HG03280 (cell line): ENCODE measurements around the gene GIPC1.
A peak's percentile ranks its signal among the peaks of the same experiment; 100 is the strongest.
"Not testable (repeated sequence)": the region's sequence is repeated elsewhere in the genome, so short reads cannot be mapped to it uniquely, and the experiment has no call there.

Source experiments
- ATAC-seq: cut with Tn5 transposase; IDR thresholded peaks from one replicate; pipeline ENCODE4 v1.9.1; 2021; ENCODE audit warnings: mild to moderate bottlenecking, moderate library complexity; ENCODE audit not compliant: unreplicated experiment

GIPC1 gene

DNA sequence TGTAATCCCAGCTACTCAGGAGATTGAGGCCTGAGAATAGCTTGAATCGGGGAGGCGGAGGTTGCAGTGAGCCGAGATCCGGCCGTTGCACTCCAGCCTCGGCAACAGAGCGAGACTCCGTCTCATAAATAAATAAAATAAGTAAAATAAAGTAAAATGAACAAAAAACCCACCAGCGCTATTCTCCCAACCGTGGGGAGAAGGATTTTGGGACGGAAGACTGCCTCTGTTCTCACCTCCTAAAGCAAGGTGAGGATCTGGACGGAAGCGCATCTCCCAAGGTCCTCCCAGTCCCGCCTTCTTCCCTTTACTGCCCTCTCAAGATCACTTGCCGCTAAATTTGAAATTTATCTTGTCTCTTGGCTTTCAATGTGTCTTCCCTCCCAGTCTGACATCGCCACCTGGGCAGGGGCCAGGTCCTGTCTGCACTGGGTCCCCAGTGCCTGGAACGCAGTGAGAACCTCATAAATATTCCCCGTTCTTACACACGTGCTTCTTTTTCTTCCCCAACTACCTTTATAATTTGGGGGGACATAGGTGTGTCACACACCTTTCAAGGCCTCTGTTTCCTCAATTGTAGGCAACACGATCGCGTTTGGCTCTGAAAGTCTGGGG is 23.4 kb upstream of the GIPC1 start:
- ATAC-seq = no peak

DNA sequence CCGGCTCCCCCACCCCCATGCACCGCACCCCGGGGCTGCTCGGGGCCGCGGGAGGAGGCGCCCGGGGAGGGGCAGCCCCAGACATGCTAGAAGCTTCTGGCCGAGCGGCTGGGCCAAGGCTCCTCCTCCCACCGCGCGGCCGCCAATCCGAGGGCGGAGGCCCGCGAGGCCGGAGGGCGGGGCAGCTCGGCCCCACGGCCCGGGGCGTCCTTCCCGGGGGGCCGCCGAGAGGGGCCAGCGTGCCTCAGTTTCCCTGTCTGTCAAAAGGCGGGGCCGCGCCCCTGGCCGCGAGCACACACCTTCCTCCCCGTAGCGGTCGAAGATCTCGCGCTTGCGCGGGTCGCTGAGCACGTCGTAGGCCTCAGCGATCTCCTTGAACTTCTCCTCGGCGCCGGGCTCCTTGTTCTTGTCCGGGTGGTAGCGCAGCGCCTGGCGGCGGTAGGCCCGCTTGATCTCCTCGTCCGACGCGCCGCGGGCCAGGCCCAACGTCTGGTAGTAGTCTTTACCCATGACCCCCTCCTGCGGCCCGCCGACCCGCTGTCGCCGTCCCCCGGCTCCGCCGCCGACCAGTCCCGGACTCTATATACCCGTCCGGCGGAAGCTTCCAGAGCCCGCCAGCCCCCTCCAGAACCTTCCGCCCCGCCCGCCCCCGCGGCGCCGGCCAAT is 22.0 kb upstream of the GIPC1 start, which contains the start of gene DNAJB1:
TSS of gene DNAJB1 (minus strand) at position 558 of the 666 bp plus-strand sequence. CDS start at position 510, 48 bp downstream.
- peak; percentile 62 for ATAC-seq

DNA sequence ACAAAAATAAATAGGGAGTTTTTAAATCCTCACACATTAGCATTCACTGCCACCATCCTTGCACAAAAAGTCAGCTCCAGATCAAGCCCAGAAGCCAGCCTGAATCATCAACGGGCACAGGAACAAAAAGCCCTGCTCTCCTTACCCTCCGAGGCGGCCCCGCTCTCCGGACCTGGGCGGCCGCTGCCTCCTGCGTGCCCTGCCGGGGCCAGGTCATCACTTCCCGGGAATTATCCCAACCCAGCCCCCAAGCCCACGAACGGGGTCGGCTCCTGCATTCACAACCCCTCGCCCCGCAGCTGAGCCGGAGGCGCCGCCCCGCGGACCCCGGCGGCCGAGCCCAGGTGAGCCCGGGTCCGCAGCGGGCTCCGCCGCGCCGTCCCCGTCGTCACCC is 21.5 kb upstream of the GIPC1 start:
- no peak for ATAC-seq

DNA sequence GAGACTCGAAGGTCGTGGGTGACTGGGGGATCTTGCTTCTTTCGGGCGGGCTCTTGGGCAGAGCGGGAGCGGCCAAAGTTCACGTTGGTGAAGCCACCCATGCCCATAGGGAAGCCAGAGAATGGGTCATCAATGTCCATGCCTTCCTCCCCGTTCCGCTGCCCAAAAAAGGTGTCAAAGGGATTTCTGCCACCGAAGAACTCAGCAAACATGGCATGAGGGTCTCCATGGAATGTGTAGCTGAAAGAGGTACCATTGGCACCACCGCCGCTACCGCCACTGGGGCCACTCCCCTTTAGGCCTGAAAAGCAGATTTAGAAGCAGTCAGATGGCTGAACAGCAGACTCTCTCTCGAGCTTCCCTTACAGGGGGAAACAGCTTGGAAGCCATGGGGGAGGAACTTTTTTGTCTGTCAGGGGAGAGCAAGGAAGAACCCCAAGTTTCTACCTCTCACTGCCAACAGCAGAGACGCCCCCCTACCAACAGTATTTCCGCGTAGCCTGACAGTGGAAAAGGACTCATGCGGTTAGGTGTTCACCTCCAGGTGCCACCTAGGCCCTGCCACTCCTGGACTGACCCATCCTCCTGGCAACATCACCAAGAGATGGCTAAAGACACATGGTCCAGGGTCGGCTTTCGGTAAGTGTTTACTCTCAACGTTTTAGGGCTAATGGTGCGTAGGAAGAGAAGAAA is 21.0 kb upstream of the GIPC1 start:
- ATAC-seq = no peak

DNA sequence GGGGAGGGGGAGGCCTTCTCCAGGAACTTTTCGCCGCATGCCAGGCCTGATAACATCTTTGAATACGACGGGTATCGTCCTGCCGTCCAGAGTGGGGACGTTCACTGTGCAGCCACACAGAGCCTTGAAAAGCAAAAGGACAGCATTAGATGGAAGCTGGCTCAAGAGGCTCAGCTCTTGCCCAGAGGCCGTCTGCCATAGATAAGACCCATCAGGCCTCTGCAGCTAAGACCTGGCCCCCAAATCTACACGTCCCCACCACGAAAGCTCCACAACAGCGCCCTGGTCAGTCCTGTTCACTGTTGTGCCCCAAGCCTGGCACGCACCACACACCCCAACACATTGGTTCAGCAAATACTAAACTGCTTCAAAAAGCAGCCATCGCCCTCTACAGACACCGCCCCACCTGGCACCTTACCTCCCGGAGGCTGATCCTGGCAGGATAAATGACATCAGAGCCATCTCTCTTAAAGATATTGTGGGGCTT is 20.2 kb upstream of the GIPC1 start:
- no peak for ATAC-seq

DNA sequence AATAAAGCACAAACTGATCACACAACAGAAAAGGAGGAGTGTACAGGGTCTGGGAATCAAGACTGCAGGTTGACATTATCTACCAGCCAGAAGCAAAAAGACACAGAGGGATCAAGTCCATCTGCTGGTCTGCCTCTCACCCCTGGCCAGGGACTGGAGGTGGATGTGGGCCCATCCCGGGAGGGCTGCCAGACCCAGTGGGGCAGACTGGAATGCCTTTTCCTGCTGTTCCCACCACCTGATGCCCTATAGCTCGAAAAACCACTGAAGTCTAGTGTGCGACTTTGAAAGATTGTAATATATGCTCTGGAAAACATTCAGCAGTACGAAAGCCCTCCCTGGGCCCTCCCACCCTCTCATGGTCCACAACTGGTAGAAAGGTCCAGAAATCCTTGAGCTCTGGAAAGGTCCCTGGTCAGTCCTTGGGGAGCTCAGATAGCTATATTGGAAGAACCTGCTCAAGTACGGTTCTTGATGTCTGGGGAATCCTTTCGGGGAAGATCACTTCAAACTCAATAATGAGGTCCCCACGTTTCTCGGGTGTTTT is 19.6 kb upstream of the GIPC1 start:
- ATAC-seq = no peak

DNA sequence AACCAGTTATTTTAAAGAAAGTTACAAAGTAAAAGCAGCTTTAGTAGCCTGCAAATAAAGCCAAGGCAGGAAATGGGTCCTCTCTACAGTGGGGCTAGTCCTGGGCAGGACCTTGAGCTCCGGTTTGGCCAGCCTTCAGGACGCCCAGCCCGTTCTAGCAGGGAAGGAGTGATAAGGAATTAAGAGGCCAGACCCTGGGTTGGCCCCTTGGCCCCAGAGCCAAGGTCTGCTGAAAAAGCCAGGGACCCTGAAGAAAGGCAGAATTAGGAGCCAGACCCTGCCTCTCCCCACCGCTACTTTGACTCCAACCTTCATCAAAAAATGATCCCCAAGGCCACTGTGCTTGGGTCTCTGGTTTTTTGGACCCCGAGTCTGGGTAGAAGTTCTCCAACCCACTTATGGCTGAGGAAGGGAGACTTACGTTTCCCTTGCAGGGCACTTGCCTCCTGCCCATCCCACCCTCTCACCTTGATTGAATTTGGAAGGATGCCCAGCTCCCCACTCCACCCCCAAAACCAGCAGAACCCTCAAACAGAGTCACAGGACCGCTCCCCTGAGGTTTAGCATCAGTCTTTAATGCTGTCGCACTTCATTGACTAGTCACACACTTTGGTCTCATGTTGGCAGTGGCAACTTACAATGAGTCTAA is 18.4 kb upstream of the GIPC1 start:
- no peak for ATAC-seq

DNA sequence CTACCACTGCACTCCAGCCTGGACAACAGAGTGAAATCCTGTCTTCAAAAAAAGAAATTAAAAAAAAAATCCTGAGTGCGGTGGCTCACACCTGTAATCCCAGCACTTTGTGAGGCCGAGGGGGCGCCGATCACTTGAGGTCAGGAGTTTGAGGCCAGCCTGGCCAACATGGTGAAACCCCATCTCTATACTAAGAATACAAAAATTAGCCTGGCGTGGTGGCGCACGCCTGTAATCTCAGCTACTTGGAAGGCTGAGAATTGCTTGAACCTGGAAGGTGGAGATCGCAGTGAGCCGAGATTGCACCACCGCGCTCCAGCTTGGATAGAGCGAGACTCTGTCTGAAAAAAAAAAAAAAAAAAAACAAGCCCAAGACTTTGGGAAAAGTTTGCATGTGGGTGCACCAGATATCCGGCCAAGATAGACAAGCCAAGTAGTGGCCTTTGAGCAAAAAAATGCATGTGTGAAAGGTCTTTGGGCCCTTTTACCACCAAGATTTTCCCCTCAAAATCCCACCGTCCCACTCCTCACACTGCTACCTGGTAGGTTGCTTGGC is 16.6 kb upstream of the GIPC1 start:
- ATAC-seq = no peak

DNA sequence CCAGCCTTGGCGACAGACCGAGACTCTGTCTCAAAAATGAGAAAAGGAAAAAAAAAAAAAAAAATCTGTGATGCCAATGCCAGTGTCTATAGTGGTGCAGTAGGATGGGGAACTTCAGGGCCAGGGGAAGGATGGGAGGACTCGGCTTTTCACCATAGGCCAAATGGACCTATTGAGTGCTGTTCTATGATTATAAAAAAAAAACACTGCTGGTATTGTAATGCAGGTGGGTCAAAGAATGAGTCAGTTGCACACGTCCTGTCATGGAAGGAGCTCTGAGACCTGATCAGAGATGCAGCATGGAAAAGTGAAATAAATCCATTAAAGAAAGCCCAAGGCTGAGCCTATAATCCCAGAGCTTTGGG is 15.3 kb upstream of the GIPC1 start:
- no peak for ATAC-seq

DNA sequence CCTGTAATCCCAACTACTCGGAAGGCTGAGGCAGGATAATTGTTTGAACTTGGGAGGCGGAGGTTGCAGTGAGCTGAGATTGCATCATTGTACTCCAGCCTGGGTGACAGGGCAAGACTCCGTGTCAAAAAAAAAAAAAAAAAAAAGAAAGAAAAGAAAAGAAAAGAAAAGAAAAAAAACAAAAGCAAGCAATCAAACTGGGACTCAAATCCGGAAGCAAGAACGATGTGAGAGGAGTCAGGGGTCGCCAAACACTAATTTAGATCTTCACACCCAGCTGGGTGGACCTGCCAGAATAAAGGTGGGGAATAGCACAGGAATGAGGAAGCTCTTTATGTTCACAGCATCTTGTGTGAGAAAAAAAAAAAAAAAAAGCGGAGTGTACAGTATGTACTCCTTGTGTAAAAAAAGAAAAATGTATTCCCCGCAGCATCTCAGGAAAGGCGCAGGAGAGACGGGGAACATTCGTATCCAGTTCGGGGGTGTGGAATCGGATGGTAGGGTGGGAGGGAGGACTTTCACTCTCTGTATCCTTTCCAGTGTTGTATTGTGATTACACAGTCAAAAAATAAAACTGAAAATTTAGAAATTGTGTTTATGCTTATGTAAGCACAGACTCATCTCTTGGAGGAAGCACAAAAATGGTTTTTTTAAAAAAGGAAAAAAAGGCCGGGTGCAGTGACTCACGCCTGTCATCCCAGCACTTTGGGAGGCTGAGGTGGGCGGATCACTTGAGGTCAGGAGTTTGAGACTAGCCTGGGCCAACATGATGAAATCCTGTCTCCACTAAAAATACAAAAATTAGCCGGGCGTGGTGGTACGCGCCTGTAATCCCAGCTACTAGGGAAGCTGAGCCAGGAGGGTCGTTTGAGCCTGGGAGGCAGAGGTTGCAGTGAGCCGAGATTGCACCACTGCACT is 14.6 kb upstream of the GIPC1 start:
- ATAC-seq = no peak

DNA sequence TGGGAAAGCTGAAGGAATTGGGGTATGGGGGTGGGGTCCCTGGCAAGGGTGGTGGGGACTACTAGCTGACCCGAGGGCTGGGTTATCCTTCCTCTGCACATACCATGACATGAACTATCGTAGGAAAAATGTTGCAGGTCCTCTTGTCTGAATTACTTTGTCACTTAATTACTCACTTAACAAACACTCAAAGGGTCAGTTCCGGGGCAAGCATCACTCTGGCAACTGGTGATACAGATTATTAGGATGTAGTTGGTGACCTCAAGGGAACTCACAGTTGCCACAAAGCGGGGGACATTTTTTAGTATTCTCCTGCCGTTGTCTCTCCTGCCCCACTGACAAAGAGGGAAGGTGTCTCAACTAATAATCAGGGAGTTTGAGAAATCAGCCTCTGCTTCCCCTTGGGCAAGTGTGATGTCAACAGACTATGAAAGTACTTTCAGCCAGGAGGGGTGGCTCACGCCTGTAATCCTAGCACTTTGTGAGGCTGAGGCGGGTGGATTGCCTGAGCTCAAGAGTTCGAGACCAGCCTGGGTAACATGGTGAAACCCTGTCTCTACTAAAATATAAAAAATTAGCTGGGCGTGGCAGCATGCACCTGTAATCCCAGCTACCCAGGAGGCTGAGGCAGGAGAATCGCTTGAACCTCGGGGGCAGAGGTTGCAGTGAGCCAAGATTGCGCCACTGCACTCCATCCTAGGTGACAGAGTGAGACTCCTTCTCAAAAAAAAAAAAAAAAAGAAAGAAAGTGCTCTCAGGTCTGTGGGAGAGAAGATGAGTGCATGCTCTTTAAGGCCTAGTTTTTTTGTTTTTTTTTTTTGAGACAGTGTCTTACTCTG is 12.0 kb upstream of the GIPC1 start:
- ATAC-seq = no peak

DNA sequence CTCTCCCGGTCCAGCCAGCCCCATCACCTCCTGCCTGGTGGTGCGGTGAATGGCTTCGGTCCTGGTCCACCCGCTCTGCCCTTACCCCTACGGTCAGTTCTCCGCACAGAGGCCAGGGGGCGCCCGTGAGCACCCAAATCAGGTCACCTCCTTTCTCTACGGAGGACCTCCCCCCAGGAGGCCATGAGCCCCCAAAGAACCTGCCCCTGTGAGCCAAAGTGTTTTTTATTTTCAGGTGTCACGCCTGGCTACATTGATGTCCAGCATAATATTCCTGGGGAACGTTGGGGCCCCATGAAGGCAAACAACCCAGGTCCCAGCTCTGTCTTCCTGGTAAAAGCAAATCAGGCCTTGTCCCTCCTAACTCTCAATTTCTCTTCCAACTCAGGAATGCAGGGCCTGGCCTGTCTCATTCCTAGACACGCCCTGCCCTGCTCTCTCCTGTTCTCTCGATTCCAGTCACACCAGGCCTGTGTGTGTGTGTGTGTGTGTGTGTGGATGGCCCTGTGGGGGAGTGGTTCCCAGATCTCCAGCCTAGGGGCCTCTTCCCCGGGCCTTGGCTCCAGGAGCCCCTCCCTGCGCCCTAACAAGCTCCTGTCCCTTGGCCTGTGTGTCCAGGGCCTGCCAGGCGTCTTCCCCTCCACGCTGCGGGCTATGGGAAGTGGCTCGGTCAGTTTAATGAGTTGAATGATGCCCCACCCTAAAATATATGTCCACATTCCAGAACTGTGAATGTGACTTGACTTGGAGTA is 9.7 kb upstream of the GIPC1 start:
- no peak for ATAC-seq

DNA sequence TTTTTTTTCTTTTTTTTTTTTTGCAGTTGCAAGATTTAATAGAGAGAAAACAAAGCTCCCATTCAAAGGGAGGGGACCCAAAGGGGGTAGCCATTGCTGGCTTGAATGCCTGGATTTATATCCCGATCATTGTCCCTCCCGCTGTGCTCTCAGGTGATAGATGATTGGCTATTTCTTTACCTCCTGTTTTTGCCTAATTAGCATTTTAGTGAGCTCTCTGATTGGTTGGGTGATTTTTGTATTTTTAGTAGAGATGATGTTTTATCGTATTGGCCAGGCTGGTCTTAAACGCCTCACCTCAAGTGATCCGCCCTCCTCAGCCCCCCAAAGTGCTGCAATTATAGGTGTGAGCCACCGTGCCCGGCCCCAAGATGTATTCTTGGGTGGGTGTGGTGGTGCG is 8.6 kb upstream of the GIPC1 start:
- not testable (repeated sequence) for ATAC-seq

DNA sequence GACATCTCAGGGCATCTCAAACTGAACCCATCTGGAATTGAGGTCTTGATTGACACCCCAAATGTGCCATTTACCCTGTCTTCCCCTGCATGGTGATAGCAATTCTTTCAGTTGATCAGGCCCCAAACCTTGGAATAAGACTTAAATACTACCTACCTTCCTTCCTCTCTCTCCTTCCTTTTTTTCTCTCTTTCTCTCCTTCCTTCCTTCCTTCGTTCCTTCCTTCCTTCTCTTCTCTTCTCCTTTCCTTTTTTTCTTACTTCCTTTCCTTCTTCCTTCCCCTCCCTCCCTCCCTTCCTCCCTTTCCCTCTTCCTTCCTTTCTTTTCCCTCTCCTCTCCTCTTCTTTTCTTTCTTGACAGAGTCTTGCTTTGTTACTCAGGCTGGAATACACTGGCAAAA is 7.4 kb upstream of the GIPC1 start:
- ATAC-seq = no peak

DNA sequence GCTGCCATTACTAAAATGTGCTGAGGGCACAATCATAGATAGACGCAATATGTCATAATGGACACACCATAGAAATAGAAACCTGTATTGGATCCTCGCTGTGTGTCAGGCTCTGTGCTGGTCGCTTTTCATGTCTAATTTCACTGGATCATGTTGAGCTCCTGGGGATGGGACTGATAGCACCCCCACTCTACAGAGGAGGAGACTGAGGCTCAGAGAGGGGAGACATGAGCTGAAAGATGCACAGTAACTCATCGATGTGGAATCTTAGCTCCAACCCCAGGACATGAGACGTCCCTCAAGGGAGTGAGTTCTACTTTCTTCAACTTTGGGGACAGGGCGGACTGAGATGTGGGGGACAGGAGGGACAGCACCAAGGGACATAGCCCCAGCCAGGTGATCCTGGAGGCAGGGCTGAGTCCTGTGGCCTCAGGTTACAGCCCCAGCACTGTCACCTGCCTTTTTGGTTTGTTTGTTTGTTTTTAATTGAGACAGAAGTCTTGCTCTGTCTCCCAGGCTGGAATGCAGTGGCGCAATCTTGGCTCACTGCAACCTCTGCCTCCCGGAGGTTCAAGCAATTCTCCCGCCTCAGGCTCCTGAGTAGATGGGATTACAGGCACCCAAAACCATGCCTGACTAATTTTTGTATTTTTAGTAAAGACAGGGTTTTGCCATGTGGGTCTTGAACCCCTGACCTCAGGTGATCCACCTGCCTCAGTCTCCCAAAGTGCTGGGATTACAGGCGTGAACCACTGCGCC is 6.6 kb upstream of the GIPC1 start:
- no peak for ATAC-seq

DNA sequence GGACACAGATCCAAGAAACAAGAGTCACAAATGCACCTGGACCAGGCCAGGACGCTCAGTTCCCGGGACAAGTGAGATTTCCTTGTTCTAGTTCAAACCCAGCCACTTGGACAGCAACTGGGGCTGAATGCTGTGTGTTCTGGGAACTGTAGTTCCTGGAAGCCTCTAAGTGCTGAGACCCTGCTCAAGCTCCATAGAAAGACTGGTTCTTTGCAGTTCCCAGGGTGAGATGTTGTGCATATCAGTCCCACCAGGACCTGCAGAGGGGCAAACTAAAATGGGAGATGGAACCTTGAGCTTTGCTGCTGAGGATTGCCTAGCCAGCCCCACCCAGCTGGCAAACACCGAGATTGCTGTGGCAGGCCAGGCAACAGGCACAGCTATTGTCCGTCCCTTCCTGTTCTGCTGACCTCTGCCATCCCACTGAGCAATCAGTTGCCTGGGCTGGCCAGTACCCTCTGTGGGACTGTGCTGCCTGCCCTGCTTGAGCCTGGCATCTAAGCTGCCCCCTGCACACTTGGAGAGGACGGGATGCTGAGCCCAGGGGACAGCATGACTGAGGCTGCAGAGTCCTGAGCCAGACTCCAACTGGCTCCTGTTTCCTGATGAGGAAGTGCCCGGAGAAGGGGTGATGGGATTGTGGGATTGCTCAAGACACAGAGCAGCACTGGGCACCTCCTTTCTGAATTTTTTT is 1.4 kb upstream of the GIPC1 start:
- no peak for ATAC-seq

DNA sequence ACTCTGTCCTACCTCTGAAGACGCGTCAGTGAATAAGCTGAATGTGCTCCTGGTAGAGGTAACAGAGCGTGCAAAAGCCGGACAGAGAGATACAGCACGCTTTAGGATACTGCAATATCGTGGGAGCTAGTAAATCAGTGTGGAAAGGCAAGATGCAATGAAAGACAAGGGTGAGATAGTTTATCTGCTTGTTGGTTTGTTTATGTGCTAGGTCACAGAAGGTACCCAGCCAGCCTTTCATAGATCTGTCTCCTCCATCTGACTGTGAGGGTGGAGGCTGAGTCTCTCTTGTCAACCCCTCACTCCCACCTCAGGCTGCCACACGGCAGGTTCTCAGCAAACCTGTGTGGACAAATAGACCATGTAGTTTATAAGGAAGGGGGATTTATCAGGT is 904 bp upstream of the GIPC1 start:
- ATAC-seq = no peak
